A673 (cell line): ENCODE data around the gene TNS1. TPM values are rescaled to one million over a fixed set of nuclear protein-coding genes. Genes with fewer than 3 reads are reported as not detected.
A peak's percentile ranks its signal among the peaks of the same experiment; 100 is the strongest.

ENCODE experiments used
- BruUV-seq: library from RNA; stranded (reverse); fragments of 400-500 nt; replicated peaks from 2 replicates; lab custom pipeline; 2021; lab: Mats Ljungman, UMichigan
- CTCF ChIA-PET: fragments of 300-600 bp; sonication (Branson Sonifier 250); formaldehyde crosslinking; loops from one replicate; lab custom pipeline; 2022; ENCODE audit warnings: antibody characterized with exemption; lab: Charles Lee
- POLR2A ChIA-PET: fragments of 300-600 bp; sonication (Branson Sonifier 250); formaldehyde crosslinking; loops from one replicate; lab custom pipeline; 2022; ENCODE audit warnings: antibody characterized with exemption; ENCODE audit not compliant: low non-redundant PET; lab: Charles Lee
- DNase-seq: peaks from one replicate; pipeline ENCODE4 v3.0.0-alpha.2; 2015; ENCODE audit warnings: low spot score
- H3K27ac ChIP-seq: fragments of 200-600 bp; sonication (generic); 2 replicates; pipeline ENCODE4 v1.5.1; 2016; ENCODE audit warnings: mixed run types, low read depth, mild to moderate bottlenecking, mixed read lengths, antibody characterized with exemption, low read length; ENCODE audit not compliant: poor library complexity, severe bottlenecking
- H3K27me3 ChIP-seq: fragments of 200-600 bp; sonication (generic); replicated peaks from 2 replicates; pipeline ENCODE4 v1.6.1; 2017; ENCODE audit warnings: mixed run types, low read depth, mild to moderate bottlenecking, mixed read lengths, antibody characterized with exemption, low read length; ENCODE audit not compliant: insufficient read depth, poor library complexity
- H3K36me3 ChIP-seq: fragments of 200-600 bp; sonication (generic); 2 replicates; pipeline ENCODE4 v1.6.1; 2016; ENCODE audit warnings: mixed run types, mild to moderate bottlenecking, mixed read lengths, antibody characterized with exemption, low read length; ENCODE audit not compliant: insufficient read depth, poor library complexity, severe bottlenecking
- H3K4me1 ChIP-seq: fragments of 200-600 bp; sonication (generic); 2 replicates; pipeline ENCODE4 v1.6.1; 2017; ENCODE audit warnings: mixed run types, mild to moderate bottlenecking, mixed read lengths, antibody characterized with exemption, low read length; ENCODE audit not compliant: insufficient read depth, poor library complexity, severe bottlenecking
- H3K4me3 ChIP-seq: fragments of 200-600 bp; sonication (generic); 2 replicates; pipeline ENCODE4 v1.5.1; 2016; ENCODE audit warnings: low read depth, mixed run types, mild to moderate bottlenecking, mixed read lengths, low read length; ENCODE audit not compliant: poor library complexity, severe bottlenecking
- H3K9me3 ChIP-seq: fragments of 200-600 bp; sonication (generic); 2 replicates; pipeline ENCODE4 v1.6.1; 2016; ENCODE audit warnings: mixed run types, low read depth, mild to moderate bottlenecking, mixed read lengths, antibody characterized with exemption, low read length; ENCODE audit not compliant: poor library complexity, severe bottlenecking
- CTCF ChIP-seq: fragments of 300-800, 200-600 bp; sonication (generic); conservative IDR thresholded peaks from 2 replicates; pipeline ENCODE4 v1.5.1; 2017; ENCODE audit warnings: low read depth, mild to moderate bottlenecking, antibody characterized with exemption, low read length, moderate library complexity, mixed read lengths
- EZH2 ChIP-seq: fragments of 200-600 bp; sonication (generic); IDR thresholded peaks from 2 replicates; pipeline ENCODE4 v1.6.1; 2017; ENCODE audit warnings: borderline replicate concordance, low read depth, mild to moderate bottlenecking, mixed read lengths, antibody characterized with exemption, low read length; ENCODE audit not compliant: poor library complexity, severe bottlenecking
- intact Hi-C: fragments of 100-400 bp; cut with micrococcal nuclease; formaldehyde crosslinking; loops from one replicate; pipeline ENCODE4 v1.10.0; 2022; ENCODE audit not compliant: unreplicated experiment
- total RNA-seq: library from RNA; stranded (reverse); gene quantifications from 2 replicates; pipeline ENCODE4 v1.2.3, GENCODE V29; 2021

TNS1 gene
- total RNA-seq, 1 experiment from 2014 or later: 99.6 TPM

- no peak for DNase-seq
- intact Hi-C loops: no loop called here
- Histone ChIP-seq H3K9me3 (no peaks in the 10 kb centered on the region), H3K27me3 (no peaks in the 10 kb centered on the region), H3K27ac (no peak overlapping the region), H3K4me1 (peaks cover 16% of the 10 kb centered on the region), H3K36me3 (no peaks in the 10 kb centered on the region), H3K4me3 (no peak overlapping the region)
- BruUV-seq: no TSS peak
- ChIA-PET POLR2A (no interaction called here), CTCF (no interaction called here)
- TF ChIP-seq CTCF: no peak
- no peak for TF ChIP-seq EZH2
Measured at GRCh38 chr2:218027426-218028188, 24.8 kb upstream of the TNS1 start.

GRCh38 chr2:218026676-218027425 is 24.1 kb upstream of the TNS1 start:
- CTCF ChIA-PET: no interaction called here
- DNase-seq: no peak

GRCh38 chr2:218026244-218026643 is 23.4 kb upstream of the TNS1 start:
- H3K27me3 ChIP-seq: no peaks in the 10 kb centered on the region
- intact Hi-C loops: no loop called here
- BruUV-seq: no TSS peak
- H3K27ac ChIP-seq: peak overlapping the region; percentile 21
- POLR2A ChIA-PET: no interaction called here
- DNase-seq: no peak
- peaks cover 8% of the 10 kb centered on the region for H3K4me1 ChIP-seq
- CTCF ChIA-PET: no interaction called here
- no peak overlapping the region for H3K4me3 ChIP-seq
- TF ChIP-seq CTCF (no peak), EZH2 (no peak)
- H3K9me3 ChIP-seq: no peaks in the 10 kb centered on the region
- H3K36me3 ChIP-seq: no peaks in the 10 kb centered on the region

More at GRCh38 chr2:218026676-218027425, 24.1 kb upstream of the TNS1 start:
- no peak for TF ChIP-seq CTCF
- no peak for TF ChIP-seq EZH2
- BruUV-seq: no TSS peak
- no peak overlapping the region for H3K27ac ChIP-seq
- H3K4me3 ChIP-seq: no peak overlapping the region
- H3K4me1 ChIP-seq: peaks cover 11% of the 10 kb centered on the region
- H3K27me3 ChIP-seq: no peaks in the 10 kb centered on the region
- intact Hi-C loops: no loop called here
- POLR2A ChIA-PET: no interaction called here
- H3K36me3 ChIP-seq: no peaks in the 10 kb centered on the region
- H3K9me3 ChIP-seq: no peaks in the 10 kb centered on the region
